ENCODE data around the gene CXCL16. TPM values are rescaled to one million over a fixed set of nuclear protein-coding genes. Genes with fewer than 3 reads are reported as not detected.

The CXCL16 gene
- total RNA-seq, 4 donors from 2014 or later, result 15.2 to 28.2 (median 19.5) TPM

DNA sequence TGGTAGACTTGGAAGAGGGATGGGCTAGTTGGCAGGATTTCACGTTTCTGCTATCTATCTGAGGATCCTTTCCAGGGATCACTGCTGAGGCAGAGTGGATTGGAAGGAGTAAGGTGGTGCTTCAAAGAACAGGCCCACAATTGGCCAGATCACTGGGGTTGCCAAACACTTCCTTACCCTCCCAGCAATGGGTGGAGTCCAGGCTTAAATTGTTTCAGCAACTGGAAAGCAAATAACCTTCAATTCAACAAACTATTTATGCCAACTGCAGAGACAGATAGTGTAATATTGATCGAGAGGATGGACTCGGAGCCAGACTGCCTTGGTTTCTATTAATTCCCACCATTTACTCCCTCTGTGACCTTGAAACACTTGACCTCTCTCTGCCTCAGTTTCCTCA is 27.2 kb downstream of the CXCL16 start:
- H3K4me1 ChIP-seq, result peaks cover 5 to 53% (median 15%) of the 10 kb centered on the region in 3 donors
- intact Hi-C loops (cut with DNase I), result no loop called here
- 71 to 100% methylated on average over 3 of the region's 3 CpGs for WGBS, 2 donors
- peak overlapping the region in 2 of 4 donors; percentile 78 to 81 for H3K4me3 ChIP-seq
- H3K36me3 ChIP-seq, result peaks cover 0 to 18% (median 0%) of the 10 kb centered on the region in 3 donors
- TF ChIP-seq, protein P1, sequence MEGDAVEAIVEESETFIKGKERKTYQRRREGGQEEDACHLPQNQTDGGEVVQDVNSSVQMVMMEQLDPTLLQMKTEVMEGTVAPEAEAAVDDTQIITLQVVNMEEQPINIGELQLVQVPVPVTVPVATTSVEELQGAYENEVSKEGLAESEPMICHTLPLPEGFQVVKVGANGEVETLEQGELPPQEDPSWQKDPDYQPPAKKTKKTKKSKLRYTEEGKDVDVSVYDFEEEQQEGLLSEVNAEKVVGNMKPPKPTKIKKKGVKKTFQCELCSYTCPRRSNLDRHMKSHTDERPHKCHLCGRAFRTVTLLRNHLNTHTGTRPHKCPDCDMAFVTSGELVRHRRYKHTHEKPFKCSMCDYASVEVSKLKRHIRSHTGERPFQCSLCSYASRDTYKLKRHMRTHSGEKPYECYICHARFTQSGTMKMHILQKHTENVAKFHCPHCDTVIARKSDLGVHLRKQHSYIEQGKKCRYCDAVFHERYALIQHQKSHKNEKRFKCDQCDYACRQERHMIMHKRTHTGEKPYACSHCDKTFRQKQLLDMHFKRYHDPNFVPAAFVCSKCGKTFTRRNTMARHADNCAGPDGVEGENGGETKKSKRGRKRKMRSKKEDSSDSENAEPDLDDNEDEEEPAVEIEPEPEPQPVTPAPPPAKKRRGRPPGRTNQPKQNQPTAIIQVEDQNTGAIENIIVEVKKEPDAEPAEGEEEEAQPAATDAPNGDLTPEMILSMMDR (IDR thresholded peaks at IDR 0.05), result no peak
- H3K27ac ChIP-seq, result peak overlapping the region in 3 of 4 donors; percentile 86 to 93 (median 90)
- no peaks in the 10 kb centered on the region for H3K9me3 ChIP-seq
- no peaks in the 10 kb centered on the region for H3K27me3 ChIP-seq
- no peak for DNase-seq

DNA sequence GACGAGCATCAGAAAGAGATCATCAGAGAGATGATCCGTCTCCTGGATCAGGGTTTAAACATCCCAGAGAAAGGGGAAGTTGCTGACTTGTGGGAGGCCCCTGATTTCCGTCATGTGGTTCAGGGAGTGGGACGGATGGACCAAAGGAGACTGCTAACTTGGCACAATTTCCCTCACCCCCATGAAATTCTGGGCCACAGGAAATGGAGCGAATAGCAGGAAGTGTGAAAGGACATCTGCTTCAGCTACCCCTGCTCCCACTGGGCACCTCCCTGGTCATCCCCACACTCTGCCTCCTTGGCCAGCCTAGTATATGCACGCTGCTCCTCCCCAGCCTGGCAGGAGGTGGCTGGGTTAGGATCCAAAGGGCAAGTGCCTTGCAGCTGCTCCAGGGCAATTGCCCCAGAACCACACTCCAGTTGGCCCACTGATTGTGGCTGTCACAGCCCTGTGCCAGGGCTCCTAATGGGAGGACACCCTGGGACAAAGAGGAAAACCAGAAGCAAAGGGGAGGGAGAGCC is 28.0 kb downstream of the CXCL16 start:
- DNase-seq, result no peak
- Histone ChIP-seq H3K36me3 (peaks cover 0 to 10% (median 0%) of the 10 kb centered on the region in 3 donors), H3K27ac (peak overlapping the region in 3 of 4 donors; percentile 86 to 93 (median 90)), H3K4me3 (peak overlapping the region; percentile 2 to 81 (median 72)), H3K9me3 (no peaks in the 10 kb centered on the region), H3K27me3 (no peaks in the 10 kb centered on the region), H3K4me1 (peaks cover 5 to 53% (median 15%) of the 10 kb centered on the region in 3 donors)
- 46 to 53% methylated on average over 5 to 6 of the region's 6 CpGs for WGBS, 2 donors
- TF ChIP-seq, protein P1 (IDR thresholded peaks at IDR 0.05), result no peak
- TF ChIP-seq POLR2A (IDR thresholded peaks at IDR 0.05), result no peak
- intact Hi-C loops (cut with DNase I), result no loop called here

DNA sequence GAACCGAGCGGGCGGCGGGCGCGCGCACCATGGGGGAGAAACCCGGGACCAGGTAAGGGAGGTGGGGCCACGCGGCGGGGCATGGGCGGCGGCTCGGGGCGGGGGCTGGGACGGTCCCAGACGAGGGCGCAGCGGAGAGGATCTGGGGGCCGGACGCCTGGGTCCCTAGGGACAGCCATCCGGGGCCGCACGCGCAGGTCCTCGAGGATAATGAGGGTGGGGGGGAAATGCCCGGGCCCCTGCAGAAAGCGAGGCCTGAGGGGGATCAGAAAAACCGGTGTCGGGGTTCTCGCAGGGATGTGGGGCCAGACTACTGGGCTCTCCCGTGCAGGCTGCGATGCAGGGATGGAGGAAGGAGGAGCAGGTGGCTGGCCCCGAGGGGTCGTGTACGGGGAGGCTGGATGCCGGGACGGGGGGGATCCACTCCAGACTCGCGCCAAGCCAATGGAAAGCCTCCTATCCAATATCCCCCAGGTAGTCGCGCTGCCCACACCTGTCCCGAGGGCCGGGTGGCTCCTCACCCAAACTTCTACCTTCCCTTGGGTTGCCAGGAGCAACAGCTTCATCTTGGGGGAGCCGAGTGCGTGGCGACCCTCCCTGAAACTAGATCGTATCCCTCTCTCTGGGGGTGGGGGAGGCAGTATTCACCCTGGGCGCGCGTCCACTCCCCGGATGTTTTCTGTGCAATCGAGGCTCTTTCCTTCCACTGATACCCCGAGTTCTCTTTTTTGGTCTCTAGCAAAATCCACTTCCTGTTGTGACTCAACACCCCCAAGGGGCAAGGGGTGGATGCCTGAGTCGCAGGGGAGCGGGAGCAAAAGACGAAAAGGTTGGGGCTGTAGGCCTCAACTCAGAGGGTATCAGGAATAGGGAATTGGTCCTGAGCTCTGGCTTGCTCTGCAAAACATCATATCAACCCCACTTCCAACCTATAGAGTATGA is 28.8 kb downstream of the CXCL16 start:
- H3K27me3 ChIP-seq, result no peaks in the 10 kb centered on the region
- no peaks in the 10 kb centered on the region for H3K9me3 ChIP-seq
- TF ChIP-seq, protein P1 (IDR thresholded peaks at IDR 0.05), result no peak
- TF ChIP-seq POLR2A (IDR thresholded peaks at IDR 0.05), result peak in 2 of 4 donors; percentile 29 to 66
- peaks cover 0 to 3% (median 0%) of the 10 kb centered on the region in 3 donors for H3K36me3 ChIP-seq
- DNase-seq, result no peak
- H3K27ac ChIP-seq, result peak overlapping the region; percentile 84 to 93 (median 88)
- WGBS, 2 donors, result 8 to 11% methylated on average over 16 of the region's 57 CpGs
- H3K4me1 ChIP-seq, result peaks cover 5 to 53% (median 15%) of the 10 kb centered on the region in 3 donors
- intact Hi-C loops (cut with DNase I), result no loop called here
- H3K4me3 ChIP-seq, result peak overlapping the region; percentile 65 to 81 (median 72)

DNA sequence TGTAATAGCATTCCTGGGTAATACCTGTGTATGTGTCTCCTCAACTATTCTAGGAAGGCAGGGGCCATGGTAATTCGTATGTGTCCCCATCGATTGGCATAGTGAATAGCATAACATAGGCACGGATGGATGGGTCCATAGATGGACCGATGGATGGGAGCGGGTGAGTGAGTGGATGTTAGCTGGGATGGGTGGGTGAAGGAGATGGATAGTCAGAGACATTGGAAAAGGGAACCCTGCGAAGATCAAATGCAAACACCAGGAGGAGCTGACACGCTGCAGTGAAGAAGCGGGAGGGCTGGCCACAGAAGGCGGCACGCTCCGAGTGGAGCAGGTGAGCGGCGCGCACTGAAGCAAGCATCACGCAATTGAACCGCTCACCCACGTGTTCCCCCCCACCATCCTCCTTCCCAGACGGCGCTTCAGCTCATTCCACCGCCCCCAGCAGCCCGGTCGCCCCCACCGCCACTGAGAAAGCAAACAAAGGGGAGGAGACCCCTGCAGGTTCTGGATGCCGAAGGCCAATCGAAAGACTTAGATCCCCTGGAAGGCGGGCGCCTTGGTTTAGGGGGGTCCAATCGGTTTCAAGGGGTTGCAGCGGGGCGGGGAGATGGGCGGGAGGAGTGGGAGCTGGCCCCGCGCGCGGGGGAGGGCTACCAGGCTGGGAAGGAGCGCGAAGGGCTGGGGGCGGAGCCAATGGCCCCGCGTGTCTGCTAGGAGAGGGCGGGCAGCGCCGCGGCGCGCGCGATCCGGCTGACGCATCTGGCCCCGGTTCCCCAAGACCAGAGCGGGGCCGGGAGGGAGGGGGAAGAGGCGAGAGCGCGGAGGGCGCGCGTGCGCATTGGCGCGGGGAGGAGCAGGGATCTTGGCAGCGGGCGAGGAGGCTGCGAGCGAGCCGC is 29.7 kb downstream of the CXCL16 start, which contains the start of gene ARRB2:
TSS of gene ARRB2 (plus strand) at position 839 of the 899 bp plus-strand sequence. CDS start 90 bp downstream, outside the sequence.
- H3K4me1 ChIP-seq, result peaks cover 5 to 47% (median 15%) of the 10 kb centered on the region in 3 donors
- H3K27ac ChIP-seq, result peak within 1 kb of the TSS; percentile 84 to 93 (median 88)
- TF ChIP-seq POLR2A (IDR thresholded peaks at IDR 0.05), result peak in 2 of 4 donors; percentile 49 to 80
- TF ChIP-seq, protein P1 (IDR thresholded peaks at IDR 0.05), result peak in 5 of 6 experiments; percentile 60 to 84 (median 77)
- no peaks in the 10 kb centered on the region for H3K9me3 ChIP-seq
- DNase-seq, result peak; percentile 93
- H3K4me3 ChIP-seq, result peak within 1 kb of the TSS; percentile 65 to 81 (median 72)
- 0% methylated on average over 21 to 40 of the region's 67 CpGs for WGBS, 2 donors
- no peaks in the 10 kb centered on the region for H3K36me3 ChIP-seq
- no peaks in the 10 kb centered on the region for H3K27me3 ChIP-seq
- intact Hi-C loops (cut with DNase I), result no loop called here
